ENCODE measurements around the gene ALKBH1. TPM values are rescaled to one million over a fixed set of nuclear protein-coding genes. Genes with fewer than 3 reads are reported as not detected.

ALKBH1 gene
- total RNA-seq, 3 donors from 2014 or later (not counting 1 experiment from before 2014, with no cell fraction given), result 3.6 to 10.2 (median 7.1) TPM

DNA sequence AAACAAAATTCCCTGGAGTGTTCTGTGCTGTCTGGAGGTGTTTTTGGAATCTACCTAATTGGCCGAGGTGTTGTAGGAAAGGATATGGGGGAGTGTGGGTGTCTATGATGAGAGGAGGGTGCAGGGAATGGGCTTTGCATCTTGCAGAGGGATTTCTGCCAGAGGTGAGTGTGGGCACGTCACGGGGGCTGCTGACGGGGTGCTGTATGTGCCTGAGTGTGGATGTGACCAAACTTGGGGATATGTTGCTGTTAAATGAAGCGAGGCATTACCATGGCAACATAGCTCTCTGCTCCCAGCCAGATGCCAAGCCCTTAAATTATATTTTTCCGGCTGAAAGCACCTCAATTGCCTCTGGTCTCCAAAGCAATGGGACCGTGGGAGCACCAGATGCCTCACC is 47.1 kb downstream of the ALKBH1 start:
- Histone ChIP-seq H3K9me3 (ENCODE audit: control insufficient read depth, insufficient read depth, low read length) (no peaks in the 10 kb centered on the region), H3K27ac (ENCODE audit: low read length) (no peak overlapping the region), H3K4me3 (ENCODE audit: low read length) (no peak overlapping the region), H3K27me3 (ENCODE audit: control insufficient read depth, insufficient read depth, low read length) (no peaks in the 10 kb centered on the region), H3K36me3 (ENCODE audit: control insufficient read depth, insufficient read depth, low read length) (no peaks in the 10 kb centered on the region), H3K4me1 (ENCODE audit: control insufficient read depth, insufficient read depth, low read length) (no peaks in the 10 kb centered on the region)
- ATAC-seq (no peak), DNase-seq (no peak)
- Mint-ChIP-seq H3K27me3 (ENCODE audit: low read depth in 2 of 2) (no peaks in the 10 kb centered on the region), H3K27ac (no peak overlapping the region), H3K4me1 (no peaks in the 10 kb centered on the region), H3K9me3 (no peaks in the 10 kb centered on the region), H3K4me3 (no peak overlapping the region), H3K36me3 (no peaks in the 10 kb centered on the region)
- intact Hi-C loops (cut with micrococcal nuclease), result no loop called here
- 89% methylated on average over 7 of the region's 7 CpGs for WGBS (ENCODE audit: insufficient coverage)
- TF ChIP-seq, protein P1, sequence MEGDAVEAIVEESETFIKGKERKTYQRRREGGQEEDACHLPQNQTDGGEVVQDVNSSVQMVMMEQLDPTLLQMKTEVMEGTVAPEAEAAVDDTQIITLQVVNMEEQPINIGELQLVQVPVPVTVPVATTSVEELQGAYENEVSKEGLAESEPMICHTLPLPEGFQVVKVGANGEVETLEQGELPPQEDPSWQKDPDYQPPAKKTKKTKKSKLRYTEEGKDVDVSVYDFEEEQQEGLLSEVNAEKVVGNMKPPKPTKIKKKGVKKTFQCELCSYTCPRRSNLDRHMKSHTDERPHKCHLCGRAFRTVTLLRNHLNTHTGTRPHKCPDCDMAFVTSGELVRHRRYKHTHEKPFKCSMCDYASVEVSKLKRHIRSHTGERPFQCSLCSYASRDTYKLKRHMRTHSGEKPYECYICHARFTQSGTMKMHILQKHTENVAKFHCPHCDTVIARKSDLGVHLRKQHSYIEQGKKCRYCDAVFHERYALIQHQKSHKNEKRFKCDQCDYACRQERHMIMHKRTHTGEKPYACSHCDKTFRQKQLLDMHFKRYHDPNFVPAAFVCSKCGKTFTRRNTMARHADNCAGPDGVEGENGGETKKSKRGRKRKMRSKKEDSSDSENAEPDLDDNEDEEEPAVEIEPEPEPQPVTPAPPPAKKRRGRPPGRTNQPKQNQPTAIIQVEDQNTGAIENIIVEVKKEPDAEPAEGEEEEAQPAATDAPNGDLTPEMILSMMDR (IDR thresholded peaks at IDR 0.05), result no peak

GRCh38 chr14:77659831-77660230 is 48.0 kb downstream of the ALKBH1 start:
- Histone ChIP-seq H3K4me3 (ENCODE audit: low read length) (no peak overlapping the region), H3K9me3 (ENCODE audit: control insufficient read depth, insufficient read depth, low read length) (no peaks in the 10 kb centered on the region), H3K27me3 (ENCODE audit: control insufficient read depth, insufficient read depth, low read length) (no peaks in the 10 kb centered on the region), H3K36me3 (ENCODE audit: control insufficient read depth, insufficient read depth, low read length) (no peaks in the 10 kb centered on the region), H3K4me1 (ENCODE audit: control insufficient read depth, insufficient read depth, low read length) (no peaks in the 10 kb centered on the region), H3K27ac (ENCODE audit: low read length) (no peak overlapping the region)
- DNase-seq (no peak), ATAC-seq (no peak)
- TF ChIP-seq, protein P1 (IDR thresholded peaks at IDR 0.05), result no peak
- Mint-ChIP-seq H3K4me3 (no peak overlapping the region), H3K27me3 (ENCODE audit: low read depth in 2 of 2) (no peaks in the 10 kb centered on the region), H3K4me1 (peaks cover 0 to 4% of the 10 kb centered on the region in 2 donors), H3K27ac (no peak overlapping the region), H3K9me3 (no peaks in the 10 kb centered on the region), H3K36me3 (no peaks in the 10 kb centered on the region)
- WGBS (ENCODE audit: insufficient coverage), result 77% methylated on average over 1 of the region's 2 CpGs
- intact Hi-C loops (cut with micrococcal nuclease), result no loop called here

- H3K4me1 ChIP-seq (ENCODE audit: control insufficient read depth, insufficient read depth, low read length), result no peaks in the 10 kb centered on the region
- no peaks in the 10 kb centered on the region for H3K27me3 ChIP-seq (ENCODE audit: control insufficient read depth, insufficient read depth, low read length)
- no peaks in the 10 kb centered on the region for H3K27me3 Mint-ChIP-seq (ENCODE audit: low read depth in 2 of 2)
- TF ChIP-seq, protein P1 (IDR thresholded peaks at IDR 0.05), result no peak
- ATAC-seq (no peak), DNase-seq (no peak)
- 70% methylated on average over 5 of the region's 5 CpGs for WGBS (ENCODE audit: insufficient coverage)
- no peak overlapping the region for H3K27ac Mint-ChIP-seq
- no peak overlapping the region for H3K4me3 Mint-ChIP-seq
- no peaks in the 10 kb centered on the region for H3K36me3 Mint-ChIP-seq
- no peaks in the 10 kb centered on the region for H3K36me3 ChIP-seq (ENCODE audit: control insufficient read depth, insufficient read depth, low read length)
- no peaks in the 10 kb centered on the region for H3K9me3 Mint-ChIP-seq
- intact Hi-C loops (cut with micrococcal nuclease), result no loop called here
- H3K4me1 Mint-ChIP-seq, result peaks cover 0 to 4% of the 10 kb centered on the region in 2 donors
- no peaks in the 10 kb centered on the region for H3K9me3 ChIP-seq (ENCODE audit: control insufficient read depth, insufficient read depth, low read length)
- no peak overlapping the region for H3K4me3 ChIP-seq (ENCODE audit: low read length)
- H3K27ac ChIP-seq (ENCODE audit: low read length), result no peak overlapping the region
Observed at GRCh38 chr14:77657280-77657679, 50.5 kb downstream of the ALKBH1 start.

- Mint-ChIP-seq H3K36me3 (no peaks in the 10 kb centered on the region), H3K9me3 (no peaks in the 10 kb centered on the region), H3K4me1 (peaks cover 0 to 8% of the 10 kb centered on the region in 2 donors), H3K4me3 (no peak overlapping the region), H3K27me3 (ENCODE audit: low read depth in 2 of 2) (no peaks in the 10 kb centered on the region), H3K27ac (no peak overlapping the region)
- no peaks in the 10 kb centered on the region for H3K36me3 ChIP-seq (ENCODE audit: control insufficient read depth, insufficient read depth, low read length)
- TF ChIP-seq, protein P1 (IDR thresholded peaks at IDR 0.05), result no peak
- no peak for DNase-seq
- no peak for ATAC-seq
- 56% methylated on average over 11 of the region's 11 CpGs for WGBS (ENCODE audit: insufficient coverage)
- no peaks in the 10 kb centered on the region for H3K27me3 ChIP-seq (ENCODE audit: control insufficient read depth, insufficient read depth, low read length)
- H3K4me1 ChIP-seq (ENCODE audit: control insufficient read depth, insufficient read depth, low read length), result no peaks in the 10 kb centered on the region
- intact Hi-C loops (cut with micrococcal nuclease), result no loop called here
- H3K4me3 ChIP-seq (ENCODE audit: low read length), result no peak overlapping the region
- H3K9me3 ChIP-seq (ENCODE audit: control insufficient read depth, insufficient read depth, low read length), result no peaks in the 10 kb centered on the region
- H3K27ac ChIP-seq (ENCODE audit: low read length), result no peak overlapping the region
Observed at GRCh38 chr14:77654001-77654441, 53.8 kb downstream of the ALKBH1 start.
